Loucy (cell line): Measurements from ENCODE around the gene TSFM.

Experiments
- CTCF ChIP-seq: fragments of 200-600 bp; sonication (generic); conservative IDR thresholded peaks from 2 replicates; pipeline ENCODE4 v1.5.1; 2014; ENCODE audit warnings: mild to moderate bottlenecking, antibody characterized with exemption, low read length
- EZH2phosphoT487 ChIP-seq: fragments of 200-600 bp; IDR thresholded peaks from 2 replicates; pipeline ENCODE4 v1.6.1; 2018; ENCODE audit warnings: antibody characterized with exemption, mild to moderate bottlenecking, moderate library complexity, borderline replicate concordance

- TF ChIP-seq CTCF (no peak), EZH2phosphoT487 (no peak)
These were observed 38.8 kb upstream of the TSFM start for GRCh38 chr12:57743769-57744168.
